Nephron progenitor cell (in vitro differentiated cells): ENCODE results near the gene AMOTL1.
A peak's percentile ranks its signal among the peaks of the same experiment; 100 is the strongest.

Source experiments
- DNase-seq: peaks from one replicate; pipeline ENCODE4 v3.0.0; 2021
- H3K27ac Mint-ChIP-seq: 2 replicates; pipeline ENCODE4 v1.8.0; 2021; ENCODE audit warnings: mild to moderate bottlenecking, moderate library complexity, mixed read lengths
- H3K27me3 Mint-ChIP-seq: 2 replicates; pipeline ENCODE4 v1.8.0; 2021; ENCODE audit warnings: mild to moderate bottlenecking, low read depth, mixed read lengths; ENCODE audit not compliant: poor library complexity
- H3K36me3 Mint-ChIP-seq: 2 replicates; pipeline ENCODE4 v1.8.0; 2021; ENCODE audit warnings: low read depth, mixed read lengths
- H3K4me1 Mint-ChIP-seq: 2 replicates; pipeline ENCODE4 v1.8.0; 2021; ENCODE audit warnings: mixed read lengths
- H3K4me3 Mint-ChIP-seq: 2 replicates; pipeline ENCODE4 v1.8.0; 2021; ENCODE audit warnings: mild to moderate bottlenecking, moderate library complexity, mixed read lengths
- H3K9me3 Mint-ChIP-seq: 2 replicates; pipeline ENCODE4 v1.8.0; 2021; ENCODE audit warnings: mild to moderate bottlenecking, moderate library complexity, mixed read lengths
- CTCF ChIP-seq: fragments of 200-600 bp; sonication (generic); IDR thresholded peaks from 2 replicates; pipeline ENCODE4 v1.5.0; 2021; ENCODE audit warnings: antibody characterized with exemption

Gene AMOTL1

GRCh38 chr11:94739331-94739730, 28.8 kb upstream of the AMOTL1 start:
- Mint-ChIP-seq H3K36me3 (no peaks in the 10 kb centered on the region), H3K27ac (no peak overlapping the region), H3K27me3 (peaks cover 18% of the 10 kb centered on the region), H3K9me3 (no peaks in the 10 kb centered on the region), H3K4me3 (no peak overlapping the region), H3K4me1 (peaks cover 30% of the 10 kb centered on the region)
- no peak for DNase-seq
- TF ChIP-seq CTCF = no peak

- Mint-ChIP-seq H3K27me3 (peaks cover 22% of the 10 kb centered on the region), H3K9me3 (no peaks in the 10 kb centered on the region), H3K4me3 (peak overlapping the region; percentile 89), H3K4me1 (peaks cover 20% of the 10 kb centered on the region), H3K36me3 (no peaks in the 10 kb centered on the region), H3K27ac (no peak overlapping the region)
- TF ChIP-seq CTCF = no peak
- peak; percentile 88 for DNase-seq
Measured at GRCh38 chr11:94740083-94741021, 27.8 kb upstream of the AMOTL1 start.

- peak; percentile 40 for DNase-seq
- H3K36me3 Mint-ChIP-seq = no peaks in the 10 kb centered on the region
- H3K27me3 Mint-ChIP-seq = peaks cover 22% of the 10 kb centered on the region
- H3K9me3 Mint-ChIP-seq = no peaks in the 10 kb centered on the region
- no peak overlapping the region for H3K27ac Mint-ChIP-seq
- peak overlapping the region; percentile 89 for H3K4me3 Mint-ChIP-seq
- peak; percentile 43 for TF ChIP-seq CTCF
- peaks cover 18% of the 10 kb centered on the region for H3K4me1 Mint-ChIP-seq
Measured at GRCh38 chr11:94741022-94741679, 27.0 kb upstream of the AMOTL1 start.

GRCh38 chr11:94742665-94743064, 25.5 kb upstream of the AMOTL1 start:
- H3K9me3 Mint-ChIP-seq = no peaks in the 10 kb centered on the region
- peaks cover 18% of the 10 kb centered on the region for H3K4me1 Mint-ChIP-seq
- H3K27me3 Mint-ChIP-seq = peaks cover 22% of the 10 kb centered on the region
- H3K36me3 Mint-ChIP-seq = no peaks in the 10 kb centered on the region
- TF ChIP-seq CTCF = no peak
- no peak overlapping the region for H3K4me3 Mint-ChIP-seq
- H3K27ac Mint-ChIP-seq = no peak overlapping the region
- no peak for DNase-seq

- no peak for DNase-seq
- H3K27me3 Mint-ChIP-seq = peaks cover 11% of the 10 kb centered on the region
- H3K4me1 Mint-ChIP-seq = peaks cover 16% of the 10 kb centered on the region
- no peak for TF ChIP-seq CTCF
- no peaks in the 10 kb centered on the region for H3K36me3 Mint-ChIP-seq
- H3K9me3 Mint-ChIP-seq = no peaks in the 10 kb centered on the region
- no peak overlapping the region for H3K4me3 Mint-ChIP-seq
- no peak overlapping the region for H3K27ac Mint-ChIP-seq
Measured at GRCh38 chr11:94746721-94747120, 21.4 kb upstream of the AMOTL1 start.
